SU-DHL-6 (cell line): ENCODE measurements around the gene LRRC3.

ENCODE experiments used
- CTCF ChIP-seq: fragments of 200-600 bp; sonication (generic); IDR thresholded peaks from one replicate; pipeline ENCODE4 v1.5.1; 2017; ENCODE audit warnings: antibody characterized with exemption, mild to moderate bottlenecking, low read length, moderate library complexity; ENCODE audit not compliant: insufficient read depth, poor library complexity, severe bottlenecking
- EZH2phosphoT487 ChIP-seq: fragments of 200-600 bp; sonication (generic), shearing (Covaris generic); conservative IDR thresholded peaks from 2 replicates; pipeline ENCODE4 v1.6.1; 2018; ENCODE audit warnings: mild to moderate bottlenecking, antibody characterized with exemption, low read length, moderate library complexity, mixed read lengths

- no peak for TF ChIP-seq EZH2phosphoT487
- TF ChIP-seq CTCF: no peak
Measured at GRCh38 chr21:44428281-44428960, 26.9 kb upstream of the LRRC3 start.
